WTC11 (cell line): Measurements from ENCODE around the gene SPATA25.

ENCODE experiments used
- IRF2 ChIP-seq: sonication (generic); formaldehyde crosslinking; IDR thresholded peaks from 2 replicates; pipeline ENCODE4 v1.8.0; 2022; ENCODE audit warnings: low read depth, missing genetic modification reagents, borderline replicate concordance
- MAX ChIP-seq: sonication (generic); formaldehyde crosslinking; IDR thresholded peaks from 2 replicates; pipeline ENCODE4 v1.8.0; 2022; ENCODE audit warnings: mild to moderate bottlenecking, missing genetic modification reagents
- MXD4 ChIP-seq: fragments of 250-450 bp; sonication (Bioruptor Pico); IDR thresholded peaks from 2 replicates; pipeline ENCODE4 v1.8.0; 2021; ENCODE audit warnings: mild to moderate bottlenecking, moderate library complexity, borderline replicate concordance
- NFATC4 ChIP-seq: fragments of 250-450 bp; sonication (Bioruptor Pico); IDR thresholded peaks from 2 replicates; pipeline ENCODE4 v1.9.0; 2021; ENCODE audit warnings: mild to moderate bottlenecking
- NFYB ChIP-seq: sonication (generic); formaldehyde crosslinking; conservative IDR thresholded peaks from 2 replicates; pipeline ENCODE4 v1.8.0; 2022; ENCODE audit warnings: low read depth, missing genetic modification reagents
- RELA ChIP-seq: sonication (generic); formaldehyde crosslinking; IDR thresholded peaks from 2 replicates; pipeline ENCODE4 v1.8.1; 2022; ENCODE audit warnings: missing genetic modification reagents, mild to moderate bottlenecking, borderline replicate concordance
- SP1 ChIP-seq: sonication (generic); formaldehyde crosslinking; conservative IDR thresholded peaks from 2 replicates; pipeline ENCODE4 v1.8.1; 2022; ENCODE audit warnings: missing genetic modification reagents
- TCF7 ChIP-seq: sonication (generic); formaldehyde crosslinking; IDR thresholded peaks from 2 replicates; pipeline ENCODE4 v1.8.0; 2022; ENCODE audit warnings: mild to moderate bottlenecking, low read depth, missing genetic modification reagents, moderate library complexity
- TEAD1 ChIP-seq: sonication (generic); formaldehyde crosslinking; IDR thresholded peaks from 2 replicates; pipeline ENCODE4 v1.8.0; 2022; ENCODE audit warnings: mild to moderate bottlenecking, missing genetic modification reagents
- TF ChIP-seq, protein P1 (sequence below): fragments of 200-600 bp; IDR thresholded peaks from 2 replicates; pipeline ENCODE4 v1.8.0; 2022; ENCODE audit warnings: antibody characterized with exemption
- TF ChIP-seq, protein P2 (sequence below): sonication (generic); formaldehyde crosslinking; IDR thresholded peaks from 2 replicates; pipeline ENCODE4 v1.8.1; 2023; ENCODE audit warnings: mild to moderate bottlenecking, missing genetic modification reagents, moderate library complexity

DNA sequence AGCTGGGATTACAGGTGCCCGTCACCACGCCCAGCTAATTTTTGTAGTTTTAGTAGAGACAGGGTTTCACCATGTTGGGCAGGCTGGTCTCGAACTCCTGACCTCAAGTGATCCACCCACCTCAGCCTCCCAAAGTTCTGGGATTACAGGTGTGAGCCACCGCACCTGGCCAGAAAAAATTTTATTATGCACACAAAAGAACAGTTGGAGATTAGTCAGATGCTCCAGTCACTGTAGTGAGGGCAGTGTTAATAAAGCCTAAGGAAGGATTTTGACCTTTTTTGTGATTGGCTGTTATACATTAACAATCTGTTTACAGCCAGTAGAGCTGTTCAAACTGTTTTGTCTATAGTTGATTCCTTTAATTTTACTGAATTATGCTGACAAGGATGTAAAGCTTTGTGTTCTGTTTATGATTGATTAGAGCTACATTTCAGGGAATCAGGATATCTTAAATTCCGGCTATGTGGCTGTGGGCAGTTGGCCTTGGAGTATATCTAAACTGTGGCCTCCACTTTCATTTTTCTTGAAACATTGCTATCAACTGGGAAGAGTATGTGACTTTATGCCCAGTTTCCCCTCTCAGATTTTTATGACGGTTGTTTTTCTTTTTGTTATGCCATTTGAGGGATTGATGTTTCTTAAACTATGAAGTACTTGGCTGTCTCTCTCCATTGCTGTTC, 20.1 kb downstream of the SPATA25 start:
- TF ChIP-seq, protein P1, sequence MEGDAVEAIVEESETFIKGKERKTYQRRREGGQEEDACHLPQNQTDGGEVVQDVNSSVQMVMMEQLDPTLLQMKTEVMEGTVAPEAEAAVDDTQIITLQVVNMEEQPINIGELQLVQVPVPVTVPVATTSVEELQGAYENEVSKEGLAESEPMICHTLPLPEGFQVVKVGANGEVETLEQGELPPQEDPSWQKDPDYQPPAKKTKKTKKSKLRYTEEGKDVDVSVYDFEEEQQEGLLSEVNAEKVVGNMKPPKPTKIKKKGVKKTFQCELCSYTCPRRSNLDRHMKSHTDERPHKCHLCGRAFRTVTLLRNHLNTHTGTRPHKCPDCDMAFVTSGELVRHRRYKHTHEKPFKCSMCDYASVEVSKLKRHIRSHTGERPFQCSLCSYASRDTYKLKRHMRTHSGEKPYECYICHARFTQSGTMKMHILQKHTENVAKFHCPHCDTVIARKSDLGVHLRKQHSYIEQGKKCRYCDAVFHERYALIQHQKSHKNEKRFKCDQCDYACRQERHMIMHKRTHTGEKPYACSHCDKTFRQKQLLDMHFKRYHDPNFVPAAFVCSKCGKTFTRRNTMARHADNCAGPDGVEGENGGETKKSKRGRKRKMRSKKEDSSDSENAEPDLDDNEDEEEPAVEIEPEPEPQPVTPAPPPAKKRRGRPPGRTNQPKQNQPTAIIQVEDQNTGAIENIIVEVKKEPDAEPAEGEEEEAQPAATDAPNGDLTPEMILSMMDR, result no peak
- TF ChIP-seq MAX (CRISPR knock-in tag) (no peak), RELA (CRISPR knock-in tag) (no peak), NFYB (CRISPR knock-in tag) (no peak), TCF7 (no peak), TEAD1 (CRISPR knock-in tag) (no peak), IRF2 (no peak), NFATC4 (CRISPR knock-in tag) (no peak), MXD4 (CRISPR knock-in tag) (no peak), SP1 (CRISPR knock-in tag) (no peak)
- TF ChIP-seq, protein P2, sequence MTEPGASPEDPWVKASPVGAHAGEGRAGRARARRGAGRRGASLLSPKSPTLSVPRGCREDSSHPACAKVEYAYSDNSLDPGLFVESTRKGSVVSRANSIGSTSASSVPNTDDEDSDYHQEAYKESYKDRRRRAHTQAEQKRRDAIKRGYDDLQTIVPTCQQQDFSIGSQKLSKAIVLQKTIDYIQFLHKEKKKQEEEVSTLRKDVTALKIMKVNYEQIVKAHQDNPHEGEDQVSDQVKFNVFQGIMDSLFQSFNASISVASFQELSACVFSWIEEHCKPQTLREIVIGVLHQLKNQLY (CRISPR knock-in tag), result no peak
